ENCODE measurements around the gene INO80C. TPM values are rescaled to one million over a fixed set of nuclear protein-coding genes. Genes with fewer than 3 reads are reported as not detected.

INO80C gene
- total RNA-seq: 10 to 100 TPM; 25.5 to 29.4 TPM
- polyA plus RNA-seq: 10 to 100 TPM; 18.7 to 21.1 (median 19.8) TPM
- total RNA-seq: 5.5 to 13.3 (median 7.2) reads per million in 6 experiments

GRCh38 chr18:35497370-35498197 is at the start of gene INO80C:
Gene INO80C, minus strand, starts transcription at chr18:35497960. Its CDS starts 86 bp downstream, at chr18:35497874.
- Mint-ChIP-seq H3K9me3 (no peaks in the 10 kb centered on the region), H3K4me3 (peak within 1 kb of the TSS; percentile 92 to 100 (median 97)), H3K4me1 (peaks cover 13 to 56% (median 45%) of the 10 kb centered on the region in 4 donors), H3K36me3 (no peaks in the 10 kb centered on the region), H3K27ac (peak within 1 kb of the TSS; percentile 99 to 100 (median 100)), H3K27me3 (peaks cover 0 to 2% (median 0%) of the 10 kb centered on the region in 5 donors)
- peak; percentile 89 to 94 for ATAC-seq
- DNase-seq: peak; percentile 85 to 95 (median 91)
- POLR2A ChIA-PET: interaction anchor here (0.9 to 2.1 kb wide), 13 partner anchors 17 to 1331 kb away, joined by 3 to 17 read pairs (median 5); partner anchors contain the start of genes ELP2, KIAA1328, RMP24 and RPRD1A

GRCh38 chr18:35547008-35547605 is 49.3 kb upstream of the INO80C start:
- DNase-seq (no peak), ATAC-seq (no peak)
- peaks cover 0 to 4% (median 0%) of the 10 kb centered on the region in 9 donors for H3K9me3 Mint-ChIP-seq
- H3K36me3 Mint-ChIP-seq: peaks cover 0 to 9% (median 6%) of the 10 kb centered on the region in 3 donors
- no peaks in the 10 kb centered on the region for H3K4me1 Mint-ChIP-seq
- H3K4me3 Mint-ChIP-seq: peak overlapping the region in 1 of 10 donors; percentile 23
- no peak overlapping the region for H3K27ac Mint-ChIP-seq
- H3K27me3 Mint-ChIP-seq: peaks cover 0 to 13% (median 5%) of the 10 kb centered on the region in 5 donors
- POLR2A ChIA-PET: no interaction called here

GRCh38 chr18:35542356-35542755 is 44.6 kb upstream of the INO80C start:
- Mint-ChIP-seq H3K4me1 (no peaks in the 10 kb centered on the region), H3K27me3 (peaks cover 0 to 13% (median 4%) of the 10 kb centered on the region in 5 donors), H3K4me3 (no peak overlapping the region), H3K36me3 (peaks cover 0 to 7% (median 6%) of the 10 kb centered on the region in 3 donors), H3K27ac (no peak overlapping the region), H3K9me3 (peaks cover 0 to 4% (median 0%) of the 10 kb centered on the region in 9 donors)
- no peak for DNase-seq
- ATAC-seq: no peak
- POLR2A ChIA-PET: no interaction called here

- Mint-ChIP-seq H3K27me3 (peaks cover 0 to 4% (median 2%) of the 10 kb centered on the region in 5 donors), H3K4me1 (no peaks in the 10 kb centered on the region), H3K27ac (no peak overlapping the region), H3K36me3 (peaks cover 0 to 26% (median 2%) of the 10 kb centered on the region in 3 donors), H3K9me3 (peaks cover 6 to 30% (median 12%) of the 10 kb centered on the region in 9 donors), H3K4me3 (no peak overlapping the region)
- DNase-seq (no peak), ATAC-seq (no peak)
- POLR2A ChIA-PET: no interaction called here
Measured at GRCh38 chr18:35535297-35535696, 37.5 kb upstream of the INO80C start.

- POLR2A ChIA-PET: no interaction called here
- Mint-ChIP-seq H3K9me3 (peaks cover 5 to 42% (median 12%) of the 10 kb centered on the region in 9 donors), H3K27ac (no peak overlapping the region), H3K4me1 (no peaks in the 10 kb centered on the region), H3K4me3 (no peak overlapping the region), H3K36me3 (peaks cover 0 to 34% (median 2%) of the 10 kb centered on the region in 3 donors), H3K27me3 (peaks cover 1 to 8% (median 4%) of the 10 kb centered on the region in 5 donors)
- ATAC-seq (no peak), DNase-seq (no peak)
Measured at GRCh38 chr18:35533916-35534405, 36.2 kb upstream of the INO80C start.

- H3K4me3 Mint-ChIP-seq: no peak overlapping the region
- H3K9me3 Mint-ChIP-seq: peaks cover 3 to 32% (median 12%) of the 10 kb centered on the region in 9 donors
- peaks cover 0 to 31% (median 2%) of the 10 kb centered on the region in 3 donors for H3K36me3 Mint-ChIP-seq
- DNase-seq: no peak
- ATAC-seq: no peak
- H3K4me1 Mint-ChIP-seq: peaks cover 2 to 9% (median 5%) of the 10 kb centered on the region in 4 donors
- H3K27ac Mint-ChIP-seq: no peak overlapping the region
- POLR2A ChIA-PET: no interaction called here
- H3K27me3 Mint-ChIP-seq: peaks cover 18 to 58% (median 30%) of the 10 kb centered on the region in 5 donors
Measured at GRCh38 chr18:35528749-35529274, 31.1 kb upstream of the INO80C start.

- peak overlapping the region in 1 of 10 donors; percentile 67 for H3K27ac Mint-ChIP-seq
- peaks cover 3 to 24% (median 12%) of the 10 kb centered on the region in 9 donors for H3K9me3 Mint-ChIP-seq
- H3K4me1 Mint-ChIP-seq: peaks cover 4 to 9% (median 5%) of the 10 kb centered on the region in 4 donors
- H3K27me3 Mint-ChIP-seq: peaks cover 19 to 63% (median 31%) of the 10 kb centered on the region in 5 donors
- ATAC-seq (no peak), DNase-seq (no peak)
- peaks cover 0 to 25% (median 2%) of the 10 kb centered on the region in 3 donors for H3K36me3 Mint-ChIP-seq
- H3K4me3 Mint-ChIP-seq: peak overlapping the region in 1 of 10 donors; percentile 40
- POLR2A ChIA-PET: no interaction called here
Measured at GRCh38 chr18:35526495-35527059, 28.8 kb upstream of the INO80C start.

- peaks cover 2 to 19% (median 9%) of the 10 kb centered on the region in 9 donors for H3K9me3 Mint-ChIP-seq
- peak overlapping the region in 2 of 10 donors; percentile 5 to 67 for H3K27ac Mint-ChIP-seq
- ATAC-seq (no peak), DNase-seq (peak in 1 of 10 donors; percentile 3)
- H3K27me3 Mint-ChIP-seq: peaks cover 19 to 63% (median 31%) of the 10 kb centered on the region in 5 donors
- peaks cover 0 to 21% (median 0%) of the 10 kb centered on the region in 3 donors for H3K36me3 Mint-ChIP-seq
- peaks cover 4 to 9% (median 5%) of the 10 kb centered on the region in 4 donors for H3K4me1 Mint-ChIP-seq
- peak overlapping the region in 2 of 10 donors; percentile 2 to 77 for H3K4me3 Mint-ChIP-seq
- POLR2A ChIA-PET: no interaction called here
Measured at GRCh38 chr18:35525795-35526494, 28.2 kb upstream of the INO80C start.

- Mint-ChIP-seq H3K27ac (no peak overlapping the region), H3K27me3 (peaks cover 19 to 59% (median 29%) of the 10 kb centered on the region in 5 donors), H3K4me1 (peaks cover 4 to 9% (median 5%) of the 10 kb centered on the region in 4 donors), H3K4me3 (no peak overlapping the region), H3K9me3 (peaks cover 0 to 5% (median 1%) of the 10 kb centered on the region in 9 donors), H3K36me3 (peaks cover 0 to 7% (median 0%) of the 10 kb centered on the region in 3 donors)
- no peak for ATAC-seq
- DNase-seq: no peak
- POLR2A ChIA-PET: no interaction called here
Measured at GRCh38 chr18:35524226-35524625, 26.5 kb upstream of the INO80C start.

GRCh38 chr18:35522130-35522959 is 24.6 kb upstream of the INO80C start:
- no peak overlapping the region for H3K4me3 Mint-ChIP-seq
- no peak overlapping the region for H3K27ac Mint-ChIP-seq
- no peak for ATAC-seq
- no peak for DNase-seq
- POLR2A ChIA-PET: no interaction called here
- H3K27me3 Mint-ChIP-seq: peaks cover 11 to 40% (median 21%) of the 10 kb centered on the region in 5 donors
- no peaks in the 10 kb centered on the region for H3K36me3 Mint-ChIP-seq
- H3K4me1 Mint-ChIP-seq: peaks cover 4 to 9% (median 5%) of the 10 kb centered on the region in 4 donors
- H3K9me3 Mint-ChIP-seq: no peaks in the 10 kb centered on the region

GRCh38 chr18:35521133-35521532 is 23.4 kb upstream of the INO80C start:
- DNase-seq (no peak), ATAC-seq (no peak)
- no peak overlapping the region for H3K4me3 Mint-ChIP-seq
- H3K9me3 Mint-ChIP-seq: no peaks in the 10 kb centered on the region
- no peaks in the 10 kb centered on the region for H3K36me3 Mint-ChIP-seq
- POLR2A ChIA-PET: no interaction called here
- H3K27me3 Mint-ChIP-seq: peaks cover 6 to 28% (median 15%) of the 10 kb centered on the region in 5 donors
- H3K27ac Mint-ChIP-seq: no peak overlapping the region
- peaks cover 2 to 6% (median 5%) of the 10 kb centered on the region in 4 donors for H3K4me1 Mint-ChIP-seq

All from naive thymus-derived CD8-positive, alpha-beta T cell (primary cell).